Measurements from ENCODE around the gene CACNA2D1.

Gene CACNA2D1

GRCh38 chr7:81902536-81902935, 541.0 kb downstream of the CACNA2D1 start:
- no peak for DNase-seq (ENCODE audit: low read depth in 1 of 2, low spot score in 1 of 2)

All from stimulated activated CD4-positive, alpha-beta T cell treated with anti-CD3 and anti-CD28 coated beads, Interleukin-15, amount 100 ng/mL, for 1 hour (primary cell).